Mesenteric fat pad (tissue), 1 donor: ENCODE measurements around the gene VAC14. TPM values are rescaled to one million over a fixed set of nuclear protein-coding genes. Genes with fewer than 3 reads are reported as not detected.

Source experiments
- DNase-seq: peaks from one replicate; pipeline ENCODE4 v3.0.0-alpha.2; 2020; ENCODE audit warnings: low spot score
- total RNA-seq: library from RNA; stranded (reverse); fragmentation: NEBNext Ultra II Directional; extraction: Animal tissue kit (Norgen Biotek cat#: 25700); gene quantifications from one replicate; pipeline ENCODE4 v1.2.1, GENCODE V29; 2021
- donor health status: DM: yes; HTN: yes; CAD: no.

VAC14 gene
- total RNA-seq, 1 donor from 2014 or later: 37.6 TPM

GRCh38 chr16:70786020-70786755 is 14.8 kb downstream of the VAC14 start:
- no peak for DNase-seq

DNA sequence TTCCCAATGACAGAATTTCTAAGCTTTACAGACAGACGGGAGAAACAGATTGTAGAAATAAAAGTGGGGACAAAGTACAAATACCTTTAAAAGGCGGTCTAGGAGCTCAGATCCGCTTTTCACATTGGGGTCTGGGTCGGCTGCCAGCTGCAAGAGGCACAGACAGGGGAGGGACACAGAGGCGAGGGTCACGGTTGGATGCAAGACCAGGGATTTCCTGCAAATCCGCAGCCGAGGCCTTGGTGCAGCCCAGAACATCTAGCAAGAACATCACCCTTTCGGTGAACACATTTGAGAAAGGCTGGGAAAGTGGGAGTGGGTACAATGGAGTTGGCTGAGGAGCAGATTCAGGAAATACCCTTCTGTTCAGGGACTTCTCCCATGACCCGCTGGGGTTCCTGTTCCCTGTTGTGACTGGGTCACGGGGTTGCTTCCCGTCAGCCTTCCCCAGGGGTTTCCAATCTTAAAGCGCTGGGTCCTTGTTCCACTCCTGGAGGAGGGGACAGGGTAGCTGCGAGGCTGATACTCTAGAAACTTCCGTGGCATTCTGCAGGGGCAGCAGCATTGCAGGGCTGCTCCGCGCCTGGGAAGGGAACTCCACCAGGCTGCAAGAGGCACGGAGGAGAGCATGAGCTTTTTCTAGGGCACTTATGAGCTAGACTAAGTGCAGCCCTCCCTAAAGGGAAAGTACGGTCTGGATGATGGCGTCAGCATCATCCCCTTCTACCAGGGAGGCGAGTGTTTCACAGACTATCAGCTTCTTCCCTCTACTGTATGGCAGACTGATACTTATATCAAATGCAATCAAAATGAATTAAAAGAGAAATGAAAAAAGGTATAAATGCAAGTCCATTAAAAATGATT is 16.0 kb downstream of the VAC14 start:
- peak; percentile 84 for DNase-seq

DNA sequence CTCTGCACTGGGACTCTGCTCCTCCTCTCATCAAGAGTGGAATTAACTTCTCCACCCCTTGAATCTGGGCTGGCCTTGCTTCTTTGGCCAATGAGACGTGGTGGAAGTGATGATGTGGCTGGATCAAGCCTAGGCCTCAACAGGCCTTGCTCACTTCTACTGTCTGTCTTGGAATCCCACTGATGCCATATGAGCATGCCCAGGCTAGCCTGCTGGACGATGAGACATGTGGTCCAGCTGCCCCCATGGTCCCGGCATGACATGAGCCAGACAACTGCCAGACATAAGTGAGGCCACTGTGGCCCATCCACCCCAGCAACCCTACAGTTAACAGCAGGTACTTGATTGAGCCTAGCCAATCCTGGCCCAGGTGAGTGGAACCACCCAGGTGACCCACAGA is 18.7 kb downstream of the VAC14 start:
- DNase-seq: no peak

DNA sequence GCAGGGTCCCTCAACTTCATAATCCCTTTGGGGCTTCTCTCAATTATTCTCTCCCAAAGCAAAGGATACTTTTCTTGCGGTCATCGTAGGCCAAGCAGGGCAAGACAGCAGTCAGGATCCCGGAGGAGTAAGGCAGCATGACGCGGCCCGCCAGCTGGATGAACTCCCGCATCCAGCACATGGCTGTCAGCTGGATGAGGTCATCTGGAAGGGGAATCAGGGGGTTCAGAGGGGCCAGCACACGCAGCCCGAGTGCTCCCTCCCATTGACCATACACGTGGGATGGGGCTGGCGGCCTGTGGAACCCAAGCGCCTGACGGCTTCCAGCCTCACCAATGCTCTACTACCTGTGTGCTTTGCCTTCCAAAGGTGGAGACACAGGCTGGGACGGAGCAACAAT is 19.2 kb downstream of the VAC14 start:
- DNase-seq: no peak

GRCh38 chr16:70780546-70780945 is 20.4 kb downstream of the VAC14 start:
- DNase-seq: no peak

DNA sequence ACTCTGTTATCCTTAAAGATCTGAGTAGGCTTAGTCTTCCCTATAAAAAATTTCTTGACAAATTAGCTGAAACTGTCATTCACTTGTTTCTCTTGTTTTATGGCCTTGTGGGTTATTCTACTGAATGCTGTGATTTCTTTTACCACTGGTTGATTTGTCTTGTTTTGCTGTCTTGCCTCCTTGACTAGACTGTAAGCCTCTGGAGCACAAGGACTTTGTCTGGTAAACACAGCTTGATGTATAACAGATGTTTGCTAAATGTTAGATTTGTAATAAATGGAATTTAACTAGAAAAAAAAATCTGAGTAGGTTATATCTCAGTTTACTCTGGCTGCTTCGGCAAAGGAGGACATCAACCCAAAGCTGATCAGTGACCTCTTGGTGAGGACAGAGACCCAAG is 21.6 kb downstream of the VAC14 start:
- DNase-seq: no peak

DNA sequence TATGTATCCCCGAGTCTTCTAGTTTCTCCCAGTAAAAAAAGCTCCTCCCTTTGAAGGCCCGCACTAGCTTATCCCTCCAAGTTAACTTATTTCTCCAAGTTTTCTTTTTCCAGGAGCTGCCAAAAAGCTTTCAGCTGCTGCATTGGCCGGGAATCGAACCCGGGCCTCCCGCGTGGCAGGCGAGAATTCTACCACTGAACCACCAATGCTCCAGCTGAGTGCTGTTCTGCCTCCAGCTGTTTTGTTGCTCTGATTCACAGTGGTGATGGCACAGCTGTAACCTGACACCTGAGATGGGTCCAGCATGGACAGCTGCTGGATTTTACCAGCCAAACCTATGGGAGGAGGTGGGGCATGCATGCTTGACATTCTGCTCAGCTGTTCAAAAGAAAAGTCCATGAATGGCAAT is 22.1 kb downstream of the VAC14 start:
- DNase-seq: no peak

- DNase-seq: no peak
Measured at GRCh38 chr16:70777973-70778406, 23.0 kb downstream of the VAC14 start.

DNA sequence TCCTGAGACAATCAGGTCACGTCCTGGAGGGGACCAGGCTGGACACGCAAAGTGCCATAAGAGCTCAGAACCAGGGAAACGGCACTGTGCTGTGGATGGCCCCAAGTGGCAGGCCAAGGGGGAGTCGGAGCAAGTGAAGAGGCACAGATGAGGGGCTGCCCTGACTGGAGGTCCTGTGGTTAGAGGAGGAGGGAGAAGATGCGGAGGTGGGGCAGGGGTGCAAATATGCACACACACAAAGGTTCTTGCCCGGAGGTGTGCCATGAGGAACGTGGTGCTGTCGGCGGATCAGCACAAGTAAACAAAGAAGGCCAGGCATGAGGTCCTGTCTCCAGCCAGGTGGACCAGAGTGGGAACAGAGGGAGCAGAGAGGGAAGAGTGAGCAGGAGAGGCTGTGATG is 23.5 kb downstream of the VAC14 start:
- no peak for DNase-seq

DNA sequence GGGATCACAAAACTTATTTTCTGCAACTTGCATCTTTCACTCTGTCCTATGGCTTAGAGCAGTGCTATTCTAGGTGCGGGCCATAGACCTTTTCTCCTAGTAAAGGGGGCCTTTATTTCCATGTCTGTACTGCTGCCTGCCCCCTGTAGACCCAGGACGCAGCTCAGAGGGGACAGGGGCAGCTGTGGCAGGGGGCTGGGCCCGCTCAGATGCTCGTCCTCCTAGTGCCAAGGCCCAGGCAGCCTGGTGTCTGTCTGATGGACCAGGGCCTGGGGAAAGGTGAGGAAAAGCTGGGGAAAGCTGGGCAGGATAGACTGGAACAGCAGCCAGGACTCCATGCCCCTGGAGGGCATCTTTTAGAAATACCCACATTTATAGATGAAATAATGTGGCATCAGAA is 25.6 kb downstream of the VAC14 start:
- DNase-seq: no peak

DNA sequence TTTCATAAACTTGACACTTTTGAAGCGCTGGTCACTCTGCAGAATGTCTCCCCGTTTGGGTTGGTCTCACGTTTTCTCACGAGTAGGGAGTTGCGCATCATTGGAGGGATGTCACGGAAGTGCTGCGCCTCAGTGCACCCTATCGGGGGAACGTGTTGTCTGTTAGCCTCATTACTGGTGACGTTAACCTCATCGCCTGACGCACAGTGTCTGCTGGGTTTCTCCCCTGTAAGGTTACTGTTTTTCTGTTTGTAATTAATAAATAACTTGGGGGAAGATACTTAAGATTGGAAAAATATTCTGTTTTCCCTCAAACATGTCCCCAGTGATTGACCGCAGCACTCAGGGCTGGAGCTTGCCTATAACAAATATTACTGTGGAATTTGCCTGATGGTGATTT is 26.7 kb downstream of the VAC14 start:
- no peak for DNase-seq

GRCh38 chr16:70772493-70772892 is 28.5 kb downstream of the VAC14 start:
- DNase-seq: no peak

- DNase-seq: no peak
Measured at GRCh38 chr16:70770626-70771552, 30.1 kb downstream of the VAC14 start.

GRCh38 chr16:70770291-70770625 is 30.7 kb downstream of the VAC14 start:
- DNase-seq: no peak

DNA sequence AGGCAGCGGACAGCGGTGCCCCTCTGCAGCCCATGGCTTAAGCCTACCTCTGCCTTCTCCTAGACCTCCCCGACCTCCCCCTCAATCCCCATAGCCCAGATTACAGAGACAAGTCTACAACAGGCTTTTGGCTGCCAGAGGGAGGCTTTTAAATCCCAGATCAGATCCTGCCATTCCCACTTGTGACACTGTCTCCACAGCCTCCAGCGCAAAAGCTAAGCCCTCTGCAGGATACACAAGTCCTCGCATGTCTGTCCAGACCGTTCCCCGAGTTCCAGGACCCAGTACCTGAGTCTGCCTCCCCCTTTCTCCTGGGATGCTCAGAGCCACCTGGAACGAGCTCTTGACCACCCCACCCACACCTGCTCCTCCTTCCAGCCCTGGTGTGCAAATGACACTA is 31.2 kb downstream of the VAC14 start:
- DNase-seq: no peak

- no peak for DNase-seq
Measured at GRCh38 chr16:70769131-70769530, 31.8 kb downstream of the VAC14 start.

DNA sequence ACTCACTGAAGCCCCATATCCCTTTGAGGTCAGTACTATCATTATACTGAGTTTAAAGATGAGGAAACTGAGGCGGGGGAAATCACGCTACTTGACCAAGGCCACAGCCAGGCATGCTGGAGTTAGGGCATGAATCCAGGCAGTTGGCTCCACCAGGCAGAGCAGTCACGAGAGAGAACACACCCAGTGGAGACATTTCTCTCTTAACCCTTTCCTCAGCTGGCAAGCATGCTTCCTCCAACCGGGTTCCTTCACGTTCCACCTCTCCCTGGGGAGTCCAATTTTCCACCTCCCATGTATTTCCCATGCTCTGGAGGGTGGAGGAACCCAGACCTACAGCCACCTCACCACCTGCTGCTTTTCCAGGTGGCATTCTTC is 32.8 kb downstream of the VAC14 start:
- no peak for DNase-seq

GRCh38 chr16:70767377-70768202 is 33.4 kb downstream of the VAC14 start:
- no peak for DNase-seq

DNA sequence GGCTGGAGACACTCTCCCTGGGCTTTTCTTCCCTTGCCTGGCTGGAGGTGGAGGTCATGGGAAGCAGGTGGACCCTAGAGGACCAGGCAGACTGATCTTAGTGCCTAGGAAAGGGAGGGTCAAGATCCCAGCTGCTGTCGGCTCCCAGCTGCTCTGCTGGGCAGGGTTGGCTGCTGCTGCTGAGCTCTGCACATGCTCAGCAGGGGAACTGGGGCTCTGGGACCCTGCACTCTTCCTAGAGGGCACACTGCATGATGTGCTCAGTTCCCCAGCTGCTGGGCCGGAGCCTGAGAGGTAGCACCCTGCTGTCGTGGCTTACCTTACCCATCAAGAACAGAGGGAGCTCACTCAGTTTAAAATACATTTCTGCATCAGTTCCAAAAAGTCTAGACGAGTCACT is 34.3 kb downstream of the VAC14 start:
- no peak for DNase-seq

GRCh38 chr16:70766176-70766575 is 34.8 kb downstream of the VAC14 start:
- no peak for DNase-seq

DNA sequence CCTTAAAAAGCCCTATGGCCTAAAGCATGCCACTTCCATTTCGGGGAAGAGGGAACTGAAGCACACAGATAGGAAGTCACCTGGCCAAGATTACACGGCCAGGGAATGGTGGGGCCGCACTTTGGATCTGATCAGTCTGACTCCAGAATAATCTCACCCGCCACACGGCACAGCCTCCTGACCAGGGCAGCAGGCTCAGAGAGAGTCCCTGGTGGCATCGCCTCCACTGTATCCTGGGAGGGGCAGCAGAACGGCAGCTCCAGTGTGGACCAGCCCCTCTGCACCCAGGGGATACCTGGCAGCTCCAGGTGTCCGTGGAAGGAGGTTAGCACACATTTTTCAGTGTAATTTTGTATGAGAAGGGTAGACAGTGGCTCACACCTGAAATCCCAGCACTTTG is 35.5 kb downstream of the VAC14 start:
- no peak for DNase-seq
